Peyer's patch (tissue), 4 donors: ENCODE data around the gene SCNN1B.

Source experiments
- CTCF ChIP-seq, 6 experiments: fragments of 450-650 bp in 4 of 6; fragments of 200-600 bp in 2 of 6; sonication (generic) in 1 of 6; IDR thresholded peaks; one replicate each; pipeline ENCODE4 v1.5.1; 2017 to 2019; ENCODE audit warnings: antibody characterized with exemption in 6 of 6, mild to moderate bottlenecking in 3 of 6, moderate library complexity in 1 of 6
- POLR2A ChIP-seq, 2 donors: fragments of 450-650 bp; IDR thresholded peaks; one replicate each; pipeline ENCODE4 v1.5.1; 2017; ENCODE audit warnings: antibody characterized with exemption in 2 of 2, mild to moderate bottlenecking in 2 of 2, moderate library complexity in 2 of 2

DNA sequence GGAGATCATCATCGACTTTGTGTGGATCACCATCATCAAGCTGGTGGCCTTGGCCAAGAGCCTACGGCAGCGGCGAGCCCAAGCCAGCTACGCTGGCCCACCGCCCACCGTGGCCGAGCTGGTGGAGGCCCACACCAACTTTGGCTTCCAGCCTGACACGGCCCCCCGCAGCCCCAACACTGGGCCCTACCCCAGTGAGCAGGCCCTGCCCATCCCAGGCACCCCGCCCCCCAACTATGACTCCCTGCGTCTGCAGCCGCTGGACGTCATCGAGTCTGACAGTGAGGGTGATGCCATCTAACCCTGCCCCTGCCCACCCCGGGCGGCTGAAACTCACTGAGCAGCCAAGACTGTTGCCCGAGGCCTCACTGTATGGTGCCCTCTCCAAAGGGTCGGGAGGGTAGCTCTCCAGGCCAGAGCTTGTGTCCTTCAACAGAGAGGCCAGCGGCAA, 78.4 kb downstream of the SCNN1B start:
- no peak for TF ChIP-seq CTCF (IDR thresholded peaks at IDR 0.05)
- no peak for TF ChIP-seq POLR2A (IDR thresholded peaks at IDR 0.05)
